ENCODE measurements around the gene EAF1.
"Not testable (repeated sequence)": the region's sequence is repeated elsewhere in the genome, so short reads cannot be mapped to it uniquely, and the experiment has no call there.

The EAF1 gene

DNA sequence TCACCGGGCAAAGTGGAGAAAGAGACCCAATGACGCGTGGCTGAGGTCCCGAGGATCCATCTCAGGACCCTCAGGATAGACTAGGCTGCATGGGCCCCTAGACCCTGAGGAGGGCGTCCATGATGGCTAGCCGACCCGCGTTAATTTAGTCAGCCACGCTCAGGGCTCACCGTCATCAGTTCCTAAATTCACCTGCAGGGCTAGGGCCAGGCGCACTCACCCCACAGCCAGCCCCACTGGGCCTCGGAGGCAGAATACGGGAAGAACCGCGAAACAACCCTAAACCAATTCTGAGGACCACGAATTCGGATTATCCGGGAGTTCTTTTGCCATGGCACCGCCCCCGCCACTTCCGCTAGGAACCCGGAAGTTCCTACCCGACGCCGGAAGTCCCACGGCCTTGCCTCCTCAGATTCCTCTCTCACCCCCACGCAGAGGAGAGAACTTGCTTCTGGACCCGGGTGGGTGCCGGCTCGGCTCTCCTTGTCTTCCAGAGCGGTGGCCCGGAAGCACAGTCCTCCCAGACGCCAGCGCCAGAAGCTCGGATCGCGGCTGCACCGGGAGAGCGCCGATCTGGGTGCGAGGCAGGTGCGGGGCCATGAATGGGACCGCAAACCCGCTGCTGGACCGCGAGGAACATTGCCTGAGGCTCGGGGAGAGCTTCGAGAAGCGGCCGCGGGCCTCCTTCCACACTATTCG is at the start of gene EAF1, which contains the start of gene METTL6:
EAF1 (plus strand) TSS at position 417 of the 699 bp plus-strand sequence; CDS start at position 599, 182 bp downstream.
METTL6 (minus strand) TSS at position 363 of the 699 bp plus-strand sequence. CDS start 1,033 bp downstream, outside the sequence.
- peak; percentile 74 for DNase-seq (ENCODE audit: low read depth)

DNA sequence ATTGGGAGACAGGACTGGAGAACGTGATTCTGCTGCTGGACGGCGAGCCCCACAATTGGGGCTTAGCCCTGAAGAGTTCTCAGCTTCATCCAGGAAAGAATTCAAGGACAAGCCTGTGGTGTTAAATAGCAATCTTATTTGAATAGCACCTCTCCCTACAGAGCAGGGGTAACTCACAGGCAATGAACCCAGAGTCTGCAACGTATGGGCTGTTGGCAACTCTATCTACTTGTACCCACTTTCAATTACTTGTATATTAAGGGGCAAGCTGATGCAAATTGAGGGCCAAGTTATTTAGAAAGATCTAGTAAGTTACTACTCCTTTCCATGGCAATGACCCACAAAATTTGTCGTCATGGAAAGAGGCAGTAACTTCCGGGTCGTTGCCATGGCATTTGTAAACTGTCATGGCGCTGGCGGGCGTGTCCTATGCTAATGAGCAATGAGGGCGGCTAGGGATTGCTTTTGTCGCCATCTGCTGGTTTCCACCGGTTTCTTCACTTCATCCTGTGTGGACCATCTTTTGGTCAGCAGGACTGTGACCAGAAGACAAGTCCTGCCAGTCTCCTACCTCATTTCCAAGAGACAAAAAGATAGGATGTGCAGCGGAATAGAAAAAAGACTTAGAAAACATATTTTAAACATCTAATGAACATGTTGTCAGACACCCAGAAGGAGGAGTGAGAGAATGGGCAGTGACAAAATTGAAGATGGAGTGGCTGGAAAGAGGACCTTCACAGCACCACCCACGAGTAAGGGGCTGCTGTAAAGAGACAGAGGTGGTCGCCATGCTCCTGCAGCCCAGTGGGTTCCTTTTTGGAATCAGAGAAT is 49.2 kb upstream of the EAF1 start:
- DNase-seq (ENCODE audit: low read depth) = peak; percentile 93

GRCh38 chr3:15380980-15381890 is 46.2 kb upstream of the EAF1 start:
- no peak for DNase-seq (ENCODE audit: low read depth)

DNA sequence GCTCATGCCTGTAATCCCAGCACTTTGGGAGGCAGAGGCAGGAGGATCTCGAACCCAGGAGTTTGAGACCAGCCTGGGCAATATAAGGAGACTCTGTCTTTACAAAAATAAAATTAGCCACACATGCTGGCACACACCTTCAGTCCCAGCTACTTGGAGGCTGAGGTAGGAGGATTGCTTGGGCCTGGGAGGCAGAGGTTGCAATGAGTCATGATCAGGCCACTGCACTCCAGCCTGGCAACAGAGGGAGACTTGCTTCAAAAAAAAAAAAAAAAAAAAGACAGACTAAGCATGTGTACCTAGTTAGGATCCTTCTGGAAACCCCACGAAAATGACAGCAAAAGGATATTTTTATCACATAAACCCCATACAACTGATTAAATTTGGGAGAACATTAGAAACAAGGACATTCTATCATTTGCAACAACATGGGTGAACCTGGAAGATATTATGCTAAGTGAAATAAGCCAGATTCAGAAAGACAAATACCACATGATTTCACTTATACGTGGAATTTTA is 44.9 kb upstream of the EAF1 start:
- DNase-seq (ENCODE audit: low read depth) = no peak

GRCh38 chr3:15384510-15385237 is 42.7 kb upstream of the EAF1 start:
- no peak for DNase-seq (ENCODE audit: low read depth)

GRCh38 chr3:15385238-15385695 is 42.1 kb upstream of the EAF1 start:
- DNase-seq (ENCODE audit: low read depth) = not testable (repeated sequence)

GRCh38 chr3:15385901-15386653 is 41.3 kb upstream of the EAF1 start:
- no peak for DNase-seq (ENCODE audit: low read depth)

- DNase-seq (ENCODE audit: low read depth) = not testable (repeated sequence)
Measured at GRCh38 chr3:15386654-15386955, 40.8 kb upstream of the EAF1 start.

DNA sequence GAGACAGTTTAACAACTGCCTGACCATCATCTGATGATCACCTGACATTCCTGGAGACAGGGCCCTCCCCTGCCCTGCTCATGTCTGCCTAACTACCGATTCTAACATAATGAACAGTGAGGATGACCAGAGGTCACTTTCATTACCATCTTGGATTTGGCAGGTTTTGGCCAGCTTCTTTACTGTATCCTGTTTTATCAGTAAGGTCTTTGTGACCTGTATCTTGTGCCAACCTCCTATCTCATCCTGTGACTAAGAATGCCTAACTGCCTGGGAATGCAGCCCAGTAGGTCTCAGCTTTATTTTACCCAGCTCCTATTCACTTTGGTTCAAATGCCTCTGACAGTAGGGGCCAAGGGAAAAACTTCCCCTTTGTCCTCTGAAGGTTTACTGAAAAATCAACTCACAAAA is 40.2 kb upstream of the EAF1 start:
- no peak for DNase-seq (ENCODE audit: low read depth)

GRCh38 chr3:15387735-15388134 is 39.7 kb upstream of the EAF1 start:
- no peak for DNase-seq (ENCODE audit: low read depth)

- DNase-seq (ENCODE audit: low read depth) = not testable (repeated sequence)
Measured at GRCh38 chr3:15388335-15388734, 39.1 kb upstream of the EAF1 start.

DNA sequence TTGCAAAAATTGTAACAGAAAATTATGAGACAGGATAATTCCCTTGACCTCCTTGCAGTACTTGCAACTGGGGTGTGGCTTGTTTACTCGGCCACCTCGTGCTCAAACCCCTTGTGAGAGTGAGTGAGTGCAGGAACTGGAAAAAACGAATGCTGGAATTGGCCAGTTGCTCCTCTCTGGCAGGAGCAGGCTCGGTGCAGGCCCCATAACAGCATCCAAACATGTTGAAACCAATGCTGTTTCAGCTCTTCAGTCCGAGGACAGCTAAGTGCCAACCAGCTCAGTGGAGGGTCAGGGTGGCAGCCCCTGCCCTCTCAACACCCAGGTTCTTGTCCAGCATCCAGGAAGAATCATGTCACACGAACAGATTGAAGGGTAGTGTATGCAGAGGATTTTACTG is 36.9 kb upstream of the EAF1 start:
- no peak for DNase-seq (ENCODE audit: low read depth)

- DNase-seq (ENCODE audit: low read depth) = no peak
Measured at GRCh38 chr3:15391007-15391406, 36.4 kb upstream of the EAF1 start.

GRCh38 chr3:15393252-15393651 is 34.1 kb upstream of the EAF1 start:
- DNase-seq (ENCODE audit: low read depth) = not testable (repeated sequence)

DNA sequence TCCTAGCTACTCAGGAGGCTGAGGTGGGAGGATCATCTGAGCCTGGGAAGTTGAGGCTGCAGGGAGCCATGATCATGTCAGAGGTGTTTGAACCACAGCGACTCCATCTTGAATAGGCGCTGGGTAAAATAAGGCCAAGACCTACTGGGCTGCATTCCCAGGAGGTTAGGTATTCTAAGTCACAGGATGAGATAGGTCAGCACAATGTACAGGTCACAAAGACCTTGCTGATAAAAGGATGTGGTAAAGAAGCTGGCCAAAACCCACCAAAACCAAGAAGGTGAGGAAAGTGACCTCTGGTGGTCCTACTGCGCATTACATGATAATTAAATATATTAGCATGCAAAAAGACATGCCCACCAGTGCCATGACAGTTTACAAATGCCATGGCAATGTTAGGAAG is 28.7 kb upstream of the EAF1 start:
- DNase-seq (ENCODE audit: low read depth) = not testable (repeated sequence)

GRCh38 chr3:15399970-15400369 is 27.4 kb upstream of the EAF1 start:
- DNase-seq (ENCODE audit: low read depth) = no peak

DNA sequence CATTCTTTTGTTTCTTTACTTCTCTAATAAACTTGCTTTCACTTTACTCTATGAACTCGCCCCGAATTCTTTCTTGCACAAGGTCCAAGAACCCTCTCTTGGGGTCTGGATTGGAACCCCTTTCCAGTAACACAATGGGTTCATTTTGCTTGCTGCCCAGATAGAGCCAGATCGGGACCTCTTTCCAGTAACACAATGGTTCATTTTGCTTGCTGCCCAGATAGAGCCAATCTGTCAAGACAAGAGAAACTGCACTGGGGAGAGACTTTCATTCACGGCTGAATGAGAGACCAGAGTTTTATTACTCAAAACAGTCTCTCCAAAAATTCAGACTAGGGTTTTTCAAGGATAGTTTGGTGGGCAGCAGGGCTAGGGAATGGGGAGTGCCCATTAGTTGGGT is 25.5 kb upstream of the EAF1 start:
- DNase-seq (ENCODE audit: low read depth) = no peak

- no peak for DNase-seq (ENCODE audit: low read depth)
Measured at GRCh38 chr3:15403495-15403894, 23.9 kb upstream of the EAF1 start.

GRCh38 chr3:15403965-15404364 is 23.4 kb upstream of the EAF1 start:
- DNase-seq (ENCODE audit: low read depth) = no peak

- DNase-seq (ENCODE audit: low read depth) = no peak
Measured at GRCh38 chr3:15404767-15405166, 22.6 kb upstream of the EAF1 start.
